Panc1 (cell line): Measurements from ENCODE around the gene SVOP.

Experiments
- POLR2AphosphoS5 ChIP-seq: IDR thresholded peaks from 2 replicates; pipeline ENCODE4 v1.6.1; 2012; ENCODE audit warnings: mild to moderate bottlenecking, low read depth, low read length, moderate library complexity
- TF ChIP-seq, protein P1 (sequence below): fragments of 450-650 bp; IDR thresholded peaks from 2 replicates; pipeline ENCODE4 v1.5.1; 2017; ENCODE audit warnings: mild to moderate bottlenecking

DNA sequence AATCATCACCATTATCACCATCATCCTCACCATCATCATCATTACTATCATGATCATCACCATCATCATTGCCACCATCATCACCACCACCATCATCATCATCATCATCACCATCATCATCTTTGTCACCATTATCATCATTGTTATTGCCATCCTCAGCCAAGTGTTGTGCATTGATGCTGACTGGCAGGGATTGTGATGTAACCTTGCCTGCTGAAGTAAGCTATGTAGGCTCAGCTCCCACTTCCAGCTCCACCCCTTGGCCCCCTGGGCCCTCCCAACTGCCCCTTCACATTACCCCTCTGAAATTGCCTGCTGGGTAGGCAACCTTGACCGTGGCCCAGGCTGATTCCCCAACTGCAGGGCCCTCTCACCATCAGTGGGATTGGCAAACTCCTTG is 37.6 kb downstream of the SVOP start:
- TF ChIP-seq POLR2AphosphoS5: no peak
- TF ChIP-seq, protein P1, sequence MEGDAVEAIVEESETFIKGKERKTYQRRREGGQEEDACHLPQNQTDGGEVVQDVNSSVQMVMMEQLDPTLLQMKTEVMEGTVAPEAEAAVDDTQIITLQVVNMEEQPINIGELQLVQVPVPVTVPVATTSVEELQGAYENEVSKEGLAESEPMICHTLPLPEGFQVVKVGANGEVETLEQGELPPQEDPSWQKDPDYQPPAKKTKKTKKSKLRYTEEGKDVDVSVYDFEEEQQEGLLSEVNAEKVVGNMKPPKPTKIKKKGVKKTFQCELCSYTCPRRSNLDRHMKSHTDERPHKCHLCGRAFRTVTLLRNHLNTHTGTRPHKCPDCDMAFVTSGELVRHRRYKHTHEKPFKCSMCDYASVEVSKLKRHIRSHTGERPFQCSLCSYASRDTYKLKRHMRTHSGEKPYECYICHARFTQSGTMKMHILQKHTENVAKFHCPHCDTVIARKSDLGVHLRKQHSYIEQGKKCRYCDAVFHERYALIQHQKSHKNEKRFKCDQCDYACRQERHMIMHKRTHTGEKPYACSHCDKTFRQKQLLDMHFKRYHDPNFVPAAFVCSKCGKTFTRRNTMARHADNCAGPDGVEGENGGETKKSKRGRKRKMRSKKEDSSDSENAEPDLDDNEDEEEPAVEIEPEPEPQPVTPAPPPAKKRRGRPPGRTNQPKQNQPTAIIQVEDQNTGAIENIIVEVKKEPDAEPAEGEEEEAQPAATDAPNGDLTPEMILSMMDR: no peak
